B cell (primary cell): ENCODE measurements around the gene CRTC1. TPM values are rescaled to one million over a fixed set of nuclear protein-coding genes. Genes with fewer than 3 reads are reported as not detected.

Experiments
- ATAC-seq: fragments of 200-7000 bp; cut with Tn5 transposase; one replicate; pipeline ENCODE4 v1.10.0; 2021; ENCODE audit warnings: low read depth, mild to moderate bottlenecking, moderate number of reproducible peaks, moderate library complexity
- CTCF ChIA-PET: fragments of 350-600 bp; sonication (Branson Sonifier 250); formaldehyde crosslinking; loops from one replicate; lab custom pipeline; 2021; ENCODE audit warnings: antibody characterized with exemption, inconsistent platforms; lab: Charles Lee
- POLR2A ChIA-PET: fragments of 350-600 bp; sonication (Branson Sonifier 250); formaldehyde crosslinking; loops from one replicate; lab custom pipeline; 2021; ENCODE audit warnings: antibody characterized with exemption; lab: Charles Lee
- DNase-seq: peaks from one replicate; pipeline ENCODE4 v3.0.0; 2013
- H2AFZ ChIP-seq: 2 replicates; pipeline ENCODE4 v1.6.1; 2012; ENCODE audit warnings: mild to moderate bottlenecking, low read depth, low read length; ENCODE audit not compliant: insufficient read depth, poor library complexity, severe bottlenecking
- H3K27ac ChIP-seq, 2 donors: 1 replicate in 1 of 2; 2 replicates in 1 of 2; pipeline ENCODE4 v1.5.1; 2012 to 2013; ENCODE audit warnings: low read length in 2 of 2, mild to moderate bottlenecking in 2 of 2, moderate library complexity in 1 of 2
- H3K27me3 ChIP-seq, 4 experiments: fragments of 200-600 bp in 1 of 4; sonication (generic) in 1 of 4; replicated peaks in 1 of 4; 1 replicate in 2 of 4; 2 replicates in 2 of 4; pipeline versions ENCODE4 v1.6.1 to v1.7.0; 2013 to 2016; ENCODE audit warnings: low read length in 3 of 4, mild to moderate bottlenecking in 2 of 4, mixed read lengths in 1 of 4, moderate library complexity in 1 of 4; ENCODE audit not compliant: insufficient read depth in 4 of 4, control insufficient read depth in 3 of 4; ENCODE audit errors: control extremely low read depth in 1 of 4
- H3K36me3 ChIP-seq, 2 experiments: replicated peaks in 1 of 2; 1 replicate in 1 of 2; 2 replicates in 1 of 2; pipeline versions ENCODE4 v1.6.1 to v1.7.1; 2013; ENCODE audit warnings: low read length in 1 of 2; ENCODE audit not compliant: insufficient read depth in 2 of 2, control insufficient read depth in 1 of 2; ENCODE audit errors: control extremely low read depth in 1 of 2, extremely low read depth in 1 of 2
- H3K4me1 ChIP-seq, 2 donors: fragments of 200-600 bp in 1 of 2; sonication (generic) in 1 of 2; 1 replicate in 1 of 2; 2 replicates in 1 of 2; pipeline versions ENCODE4 v1.5.1 to v1.6.1; 2013 to 2017; ENCODE audit warnings: low read length in 2 of 2; ENCODE audit not compliant: control insufficient read depth in 2 of 2, insufficient read depth in 2 of 2
- H3K4me2 ChIP-seq: replicated peaks from 2 replicates; pipeline ENCODE3; 2012; ENCODE audit warnings: mild to moderate bottlenecking, low read depth, low read length; ENCODE audit not compliant: poor library complexity, severe bottlenecking
- H3K4me3 ChIP-seq, 5 experiments: fragments of 200-600 bp in 1 of 5; sonication (generic) in 1 of 5; 1 replicate in 3 of 5; 2 replicates in 2 of 5; pipeline versions ENCODE4 v1.5.1 to v1.7.0; 2011 to 2016; ENCODE audit warnings: low read length in 4 of 5, mild to moderate bottlenecking in 4 of 5, low read depth in 2 of 5, control low read depth in 1 of 5, moderate library complexity in 1 of 5; ENCODE audit not compliant: insufficient read depth in 1 of 5; ENCODE audit errors: control extremely low read depth in 1 of 5, extremely low read depth in 1 of 5
- H3K79me2 ChIP-seq: fragments of 200-600 bp; sonication (generic); one replicate; pipeline ENCODE4 v1.6.0; 2016; ENCODE audit warnings: low read length; ENCODE audit not compliant: control insufficient read depth, insufficient read depth
- H3K9ac ChIP-seq: fragments of 200-600 bp; sonication (generic); 2 replicates; pipeline ENCODE4 v1.6.1; 2017; ENCODE audit warnings: mild to moderate bottlenecking, low read length, moderate library complexity
- H3K9me3 ChIP-seq, 3 donors: one replicate each; pipeline versions ENCODE4 v1.6.1 to v1.7.1; 2013; ENCODE audit warnings: low read length in 2 of 3; ENCODE audit not compliant: control insufficient read depth in 2 of 3, insufficient read depth in 1 of 3; ENCODE audit errors: control extremely low read depth in 1 of 3
- H4K20me1 ChIP-seq: 2 replicates; pipeline ENCODE4 v1.6.0; 2012; ENCODE audit warnings: mild to moderate bottlenecking, low read length; ENCODE audit not compliant: insufficient read depth, control insufficient read depth, poor library complexity, severe bottlenecking
- H3K27ac Mint-ChIP-seq: one replicate; pipeline ENCODE4 v1.8.0; 2021; ENCODE audit warnings: mixed read lengths
- H3K27me3 Mint-ChIP-seq: one replicate; pipeline ENCODE4 v1.8.0; 2021; ENCODE audit warnings: mixed read lengths
- H3K4me1 Mint-ChIP-seq: one replicate; pipeline ENCODE4 v1.8.0; 2021; ENCODE audit warnings: mixed read lengths
- H3K4me3 Mint-ChIP-seq: one replicate; pipeline ENCODE4 v1.8.0; 2021; ENCODE audit warnings: mixed read lengths
- H3K9me3 Mint-ChIP-seq: one replicate; pipeline ENCODE4 v1.8.0; 2022; ENCODE audit warnings: mixed read lengths; ENCODE audit not compliant: insufficient read depth
- CTCF ChIP-seq: fragments of 200-600 bp; IDR thresholded peaks from one replicate; pipeline ENCODE4 v1.8.0; 2022; ENCODE audit warnings: antibody characterized with exemption, mild to moderate bottlenecking
- EZH2 ChIP-seq: IDR thresholded peaks from 2 replicates; pipeline ENCODE4 v1.6.1; 2012; ENCODE audit warnings: borderline replicate concordance, low read depth, mild to moderate bottlenecking, moderate library complexity, low read length; ENCODE audit not compliant: insufficient read depth, poor library complexity, severe bottlenecking
- whole genome bisulfite sequencing: methylation state at CpG from one replicate; pipeline ENCODE4 v1.1.5; 2013; ENCODE audit warnings: missing lambda C conversion rate; ENCODE audit not compliant: insufficient coverage; 5-methylcytosine and 5-hydroxymethylcytosine counted together
- intact Hi-C: fragments of 100-400 bp; cut with micrococcal nuclease; formaldehyde crosslinking; loops from one replicate; pipeline ENCODE4 v1.10.0; 2022
- polyA plus RNA-seq: library from polyadenylated mRNA; depleted of rRNA; stranded (reverse); fragments of >200 nt; gene quantifications from 2 replicates; pipeline ENCODE4 v1.2.3, GENCODE V29; 2012
- total RNA-seq, 2 donors: library from RNA; stranded (reverse); fragments of 120-200 nt in 1 of 2; gene quantifications; 1 replicate in 1 of 2; 2 replicates in 1 of 2; pipeline versions ENCODE4 v1.2.3 to v1.2.4, GENCODE V29; 2013 to 2022

CRTC1 gene
- total and polyA plus RNA-seq, 2 donors (not counting 1 experiment from before 2014, with no cell fraction given) = 15.9 to 30.1 TPM

GRCh38 chr19:18718846-18719458, 35.5 kb downstream of the CRTC1 start:
- Mint-ChIP-seq H3K9me3 (no peaks in the 10 kb centered on the region), H3K27me3 (no peaks in the 10 kb centered on the region), H3K4me1 (peaks cover 26% of the 10 kb centered on the region), H3K27ac (no peak overlapping the region), H3K4me3 (no peak overlapping the region)
- Histone ChIP-seq H3K36me3 (peaks cover 0 to 11% of the 10 kb centered on the region in 2 experiments), H3K27ac (no peak overlapping the region), H4K20me1 (peaks cover 85% of the 10 kb centered on the region), H3K27me3 (no peaks in the 10 kb centered on the region), H2AFZ (no peak overlapping the region), H3K79me2 (peaks cover 83% of the 10 kb centered on the region), H3K9ac (no peak overlapping the region), H3K4me2 (no peak overlapping the region), H3K9me3 (peaks cover 0 to 16% (median 0%) of the 10 kb centered on the region in 3 donors), H3K4me3 (no peak overlapping the region), H3K4me1 (peaks cover 4 to 7% of the 10 kb centered on the region in 2 donors)
- WGBS = 91% methylated on average over 15 of the region's 16 CpGs
- POLR2A ChIA-PET = no interaction called here
- DNase-seq (no peak), ATAC-seq (no peak)
- intact Hi-C loops = no loop called here
- CTCF ChIA-PET = interaction anchor here (0.6 kb wide), 1 partner anchor 105 kb away, joined by 3 read pairs; no protein-coding TSS in a partner anchor
- TF ChIP-seq EZH2 = no peak

- H3K4me3 Mint-ChIP-seq = no peak overlapping the region
- no peaks in the 10 kb centered on the region for H3K27me3 ChIP-seq
- ChIA-PET CTCF (no interaction called here), POLR2A (no interaction called here)
- H3K9me3 ChIP-seq = peaks cover 0 to 16% (median 0%) of the 10 kb centered on the region in 3 donors
- H3K9me3 Mint-ChIP-seq = no peaks in the 10 kb centered on the region
- no peak overlapping the region for H2AFZ ChIP-seq
- H3K4me3 ChIP-seq = no peak overlapping the region
- intact Hi-C loops = no loop called here
- no peak overlapping the region for H3K9ac ChIP-seq
- H3K4me1 Mint-ChIP-seq = peaks cover 26% of the 10 kb centered on the region
- no peaks in the 10 kb centered on the region for H3K27me3 Mint-ChIP-seq
- H3K4me2 ChIP-seq = no peak overlapping the region
- TF ChIP-seq EZH2 (no peak), CTCF (no peak)
- no peak overlapping the region for H3K27ac ChIP-seq
- peaks cover 83% of the 10 kb centered on the region for H3K79me2 ChIP-seq
- WGBS = 96% methylated on average over 20 of the region's 25 CpGs
- no peak for ATAC-seq
- H3K27ac Mint-ChIP-seq = no peak overlapping the region
- no peak for DNase-seq
- peaks cover 4 to 7% of the 10 kb centered on the region in 2 donors for H3K4me1 ChIP-seq
- peaks cover 0 to 11% of the 10 kb centered on the region in 2 experiments for H3K36me3 ChIP-seq
- H4K20me1 ChIP-seq = peaks cover 85% of the 10 kb centered on the region
These were observed 36.1 kb downstream of the CRTC1 start for GRCh38 chr19:18719541-18719940.
